K562 (cell line): ENCODE data around the gene DIAPH1. TPM values are rescaled to one million over a fixed set of nuclear protein-coding genes. Genes with fewer than 3 reads are reported as not detected.

Experiments used
- ATAC-seq: fragments of 200-7000 bp; cut with Tn5 transposase; 3 replicates; pipeline ENCODE4 v1.9.1; 2020; ENCODE audit warnings: moderate library complexity
- BruUV-seq: library from RNA; stranded (reverse); fragments of 400-500 nt; replicated peaks from 2 replicates; lab custom pipeline; 2021; lab: Mats Ljungman, UMichigan
- CTCF ChIA-PET: fragments of 300-600 bp; formaldehyde crosslinking; extraction: SDS; loops from one replicate; lab custom pipeline; 2021; ENCODE audit warnings: low intra/inter-chr PET ratio; lab: Yijun Ruan, JAX
- POLR2A ChIA-PET: fragments of 300-600, 350-650 bp; sonication (Branson Sonifier 250); formaldehyde crosslinking; extraction: SDS; loops from one replicate; lab custom pipeline; 2021; ENCODE audit warnings: antibody characterized with exemption, inconsistent platforms; lab: Yijun Ruan, JAX
- DNase-seq, 4 experiments: peaks; one replicate each; pipeline versions ENCODE4 v3.0.0 to v3.0.0-alpha.2; 2011 to 2018; ENCODE audit warnings: low spot score in 3 of 4, mixed read lengths in 3 of 4; ENCODE audit errors: extremely low read depth in 1 of 4
- FAIRE-seq: peaks from 2 replicates; lab custom pipeline; 2011; peaks lifted over from hg19 to GRCh38; lab: Jason Lieb, UNC
- H2AFZ ChIP-seq: 2 replicates; pipeline ENCODE4 v1.6.0; 2011; ENCODE audit warnings: low read depth, low read length, control low read depth, inconsistent platforms
- H3K27ac ChIP-seq: fragments of 200-600 bp; 3 replicates; pipeline ENCODE4 v1.8.0; 2011; ENCODE audit warnings: low read depth, mild to moderate bottlenecking, control low read depth, inconsistent platforms, low read length, moderate library complexity, mixed read lengths; ENCODE audit errors: extremely low read depth
- H3K27me3 ChIP-seq, 2 experiments: fragments of 300-600 bp in 1 of 2; 2 replicates in 1 of 2; 3 replicates in 1 of 2; pipeline versions ENCODE4 v1.6.0 to v1.8.0; 2011; ENCODE audit warnings: inconsistent platforms in 2 of 2, low read length in 2 of 2, mild to moderate bottlenecking in 1 of 2, mixed read lengths in 1 of 2, moderate library complexity in 1 of 2; ENCODE audit not compliant: control insufficient read depth in 2 of 2, insufficient read depth in 2 of 2
- H3K36me3 ChIP-seq: fragments of 300-600 bp; 3 replicates; pipeline ENCODE4 v1.8.0; 2011; ENCODE audit warnings: mild to moderate bottlenecking, low read length, inconsistent platforms; ENCODE audit not compliant: control insufficient read depth, insufficient read depth
- H3K4me1 ChIP-seq, 2 experiments: fragments of 200-600 bp in 1 of 2; replicated peaks in 1 of 2; 2 replicates in 1 of 2; 3 replicates in 1 of 2; pipeline versions ENCODE4 v1.5.1 to v1.8.0; 2011; ENCODE audit warnings: inconsistent platforms in 2 of 2, low read length in 2 of 2, mild to moderate bottlenecking in 1 of 2, mixed read lengths in 1 of 2, moderate library complexity in 1 of 2; ENCODE audit not compliant: control insufficient read depth in 2 of 2, insufficient read depth in 2 of 2
- H3K4me2 ChIP-seq: 2 replicates; pipeline ENCODE4 v1.6.1; 2011; ENCODE audit warnings: low read length, control low read depth, inconsistent platforms, mixed read lengths; ENCODE audit not compliant: insufficient read depth
- H3K4me3 ChIP-seq: fragments of 200-600 bp; sonication (generic), shearing (Covaris generic); 2 replicates; pipeline ENCODE4 v1.5.1; 2016; ENCODE audit warnings: control low read depth, inconsistent platforms
- H3K79me2 ChIP-seq: fragments of 200-600 bp; 3 replicates; pipeline ENCODE4 v1.8.0; 2011; ENCODE audit warnings: low read length, inconsistent platforms; ENCODE audit not compliant: control insufficient read depth, insufficient read depth
- H3K9ac ChIP-seq, 2 experiments: 2 replicates each; pipeline versions ENCODE4 v1.6.0 to v1.6.1; 2011; ENCODE audit warnings: low read depth in 2 of 2, low read length in 2 of 2, control low read depth in 1 of 2, inconsistent platforms in 1 of 2, mild to moderate bottlenecking in 1 of 2, mixed read lengths in 1 of 2; ENCODE audit not compliant: insufficient read depth in 1 of 2
- H3K9me1 ChIP-seq: one replicate; pipeline ENCODE4 v1.6.0; 2011; ENCODE audit warnings: inconsistent platforms, mild to moderate bottlenecking, low read length, moderate library complexity; ENCODE audit not compliant: control insufficient read depth, insufficient read depth
- H3K9me3 ChIP-seq: replicated peaks from 2 replicates; pipeline ENCODE4 v1.5.1; 2011; ENCODE audit warnings: low read depth, low read length, inconsistent platforms; ENCODE audit not compliant: control insufficient read depth, insufficient read depth
- H4K20me1 ChIP-seq: replicated peaks from 2 replicates; pipeline ENCODE4 v1.6.1; 2011; ENCODE audit warnings: low read length, inconsistent platforms, mixed read lengths; ENCODE audit not compliant: control insufficient read depth, insufficient read depth
- CC2D1A ChIP-seq: fragments of 450-650 bp; IDR thresholded peaks from 2 replicates; pipeline ENCODE4 v1.6.1; 2017; ENCODE audit warnings: mild to moderate bottlenecking
- CXXC5 ChIP-seq: fragments of 250-450 bp; sonication (Bioruptor Pico); IDR thresholded peaks from 2 replicates; pipeline ENCODE4 v1.8.0; 2022; ENCODE audit warnings: inconsistent platforms, mild to moderate bottlenecking, moderate library complexity
- ETV5 ChIP-seq: sonication (generic); formaldehyde crosslinking; IDR thresholded peaks from 2 replicates; pipeline ENCODE4 v1.4.0; 2020; ENCODE audit warnings: low read depth, mild to moderate bottlenecking, missing genetic modification reagents
- FOSL1 ChIP-seq: fragments of 200-800 bp; sonication (Bioruptor generic); conservative IDR thresholded peaks from 2 replicates; pipeline ENCODE4 v1.6.1; 2016; ENCODE audit warnings: missing genetic modification characterization, missing compliant biosample characterization
- JUN ChIP-seq, 2 experiments: sonication (generic) in 1 of 2; formaldehyde crosslinking in 1 of 2; IDR thresholded peaks; 2 replicates each; pipeline versions ENCODE4 v1.6.1 to v1.8.0; 2012 to 2022; ENCODE audit warnings: borderline replicate concordance in 2 of 2, mild to moderate bottlenecking in 2 of 2, improper control_type of control experiment in 1 of 2, low read depth in 1 of 2, low read length in 1 of 2, missing genetic modification reagents in 1 of 2
- MEIS2 ChIP-seq: fragments of 450-650 bp; IDR thresholded peaks from 2 replicates; pipeline ENCODE4 v1.6.1; 2014; ENCODE audit warnings: mild to moderate bottlenecking; ENCODE audit not compliant: partially characterized antibody
- NELFE ChIP-seq: IDR thresholded peaks from 2 replicates; pipeline ENCODE4 v1.6.1; 2011; ENCODE audit warnings: mild to moderate bottlenecking; ENCODE audit not compliant: insufficient read depth, insufficient read length
- NEUROD1 ChIP-seq: fragments of 150-350 bp; IDR thresholded peaks from 2 replicates; pipeline ENCODE4 v1.6.1; 2014; ENCODE audit warnings: borderline replicate concordance, low read length, low read depth; ENCODE audit not compliant: partially characterized antibody
- NFE2 ChIP-seq: IDR thresholded peaks from 2 replicates; pipeline ENCODE4 v1.6.1; 2014; ENCODE audit warnings: antibody characterized with exemption, low read depth
- POLR2AphosphoS5 ChIP-seq: IDR thresholded peaks from 2 replicates; pipeline ENCODE4 v1.6.1; 2011; ENCODE audit warnings: mild to moderate bottlenecking, low read depth, low read length, moderate library complexity; ENCODE audit not compliant: control insufficient read depth, insufficient read depth
- POLR2G ChIP-seq: fragments of 200-400 bp; formaldehyde crosslinking; IDR thresholded peaks from 2 replicates; pipeline ENCODE4 v1.6.1; 2017; ENCODE audit warnings: low read depth, mild to moderate bottlenecking, antibody characterized with exemption, low read length, moderate library complexity
- RFX5 ChIP-seq: IDR thresholded peaks from 2 replicates; pipeline ENCODE4 v1.6.1; 2011; ENCODE audit warnings: low read depth, mild to moderate bottlenecking, improper control_type of control experiment, low read length
- RHOXF2B ChIP-seq: fragments of 250-450 bp; sonication (Bioruptor Pico); conservative IDR thresholded peaks from 2 replicates; pipeline ENCODE4 v1.5.1; 2021
- SMARCB1 ChIP-seq: IDR thresholded peaks from 2 replicates; pipeline ENCODE4 v1.6.1; 2011; ENCODE audit warnings: improper control_type of control experiment, low read depth; ENCODE audit not compliant: insufficient read length
- SUPT5H ChIP-seq: fragments of 450-650 bp; IDR thresholded peaks from 2 replicates; pipeline ENCODE4 v1.6.1; 2016
- ZNF175 ChIP-seq: fragments of 200-800 bp; sonication (Bioruptor generic); IDR thresholded peaks from 2 replicates; pipeline ENCODE4 v1.6.1; 2016; ENCODE audit warnings: low read depth, mild to moderate bottlenecking, missing genetic modification characterization, missing compliant biosample characterization
- ZNF316 ChIP-seq: fragments of 450-650 bp; IDR thresholded peaks from 2 replicates; pipeline ENCODE4 v1.6.1; 2016
- WGBS: fragments of 100-300 bp; shearing (Covaris generic); methylation state at CpG from one replicate; pipeline ENCODE4 v1.1.6; 2016; ENCODE audit warnings: low coverage, mixed read lengths; ENCODE audit not compliant: insufficient coverage; ENCODE audit errors: missing lambda C conversion rate; 5-methylcytosine and 5-hydroxymethylcytosine counted together
- in situ Hi-C: fragments of 300-500 bp; cut with MboI; formaldehyde crosslinking; loops from 4 replicates; pipeline ENCODE4 v1.15.0; 2018; ENCODE audit warnings: inconsistent platforms, mixed read lengths
- intact Hi-C: fragments of 100-400 bp; cut with micrococcal nuclease; formaldehyde crosslinking; loops from 2 replicates; pipeline ENCODE4 v1.14.2; 2022
- polyA plus RNA-seq, 8 experiments: library from polyadenylated mRNA; depleted of rRNA in 4 of 8; stranded (reverse) in 5 of 8; unstranded in 3 of 8; fragments of >200 nt; fragmentation: Nextera tagmentation in 2 of 8; fragmentation: Illumina TruSeq in 1 of 8; extraction: Ambion mirVana in 2 of 8; extraction: Trizol in 1 of 8; gene quantifications; 2 replicates each; pipeline versions ENCODE4 v1.2.1 to v1.2.3, GENCODE V29; 2011 to 2014; ENCODE audit warnings: inconsistent platforms in 1 of 8, missing spikeins in 1 of 8
- total RNA-seq, 7 experiments: library from RNA; depleted of rRNA in 6 of 7; stranded (reverse); fragments of >200 nt in 6 of 7; fragmentation: Illumina TruSeq in 2 of 7; extraction: Trizol in 2 of 7; gene quantifications; 2 replicates each; pipeline versions ENCODE4 v1.2.1 to v1.2.3, GENCODE V29; 2011 to 2021; ENCODE audit warnings: low replicate concordance in 1 of 7
- TF ChIP-seq, protein P1 (sequence below), 2 experiments: fragments of 450-650 bp in 1 of 2; sonication (generic) in 1 of 2; formaldehyde crosslinking in 1 of 2; IDR thresholded peaks in 1 of 2; conservative IDR thresholded peaks in 1 of 2; 2 replicates each; pipeline versions ENCODE4 v1.6.1 to v1.8.1; 2016 to 2023; ENCODE audit warnings: mild to moderate bottlenecking in 2 of 2, moderate library complexity in 2 of 2, inconsistent platforms in 1 of 2, missing genetic modification reagents in 1 of 2
- TF ChIP-seq, protein P2 (sequence below): fragments of 200-800 bp; sonication (Bioruptor generic); IDR thresholded peaks from 2 replicates; pipeline ENCODE4 v1.6.1; 2017; ENCODE audit warnings: missing genetic modification characterization, missing compliant biosample characterization

The DIAPH1 gene
- total and polyA plus RNA-seq, 9 of the 15 experiments (the other 6 are each of a cell fraction or from before 2014, with no cell fraction given) = 60.8 to 328 (median 97.8) TPM

DNA sequence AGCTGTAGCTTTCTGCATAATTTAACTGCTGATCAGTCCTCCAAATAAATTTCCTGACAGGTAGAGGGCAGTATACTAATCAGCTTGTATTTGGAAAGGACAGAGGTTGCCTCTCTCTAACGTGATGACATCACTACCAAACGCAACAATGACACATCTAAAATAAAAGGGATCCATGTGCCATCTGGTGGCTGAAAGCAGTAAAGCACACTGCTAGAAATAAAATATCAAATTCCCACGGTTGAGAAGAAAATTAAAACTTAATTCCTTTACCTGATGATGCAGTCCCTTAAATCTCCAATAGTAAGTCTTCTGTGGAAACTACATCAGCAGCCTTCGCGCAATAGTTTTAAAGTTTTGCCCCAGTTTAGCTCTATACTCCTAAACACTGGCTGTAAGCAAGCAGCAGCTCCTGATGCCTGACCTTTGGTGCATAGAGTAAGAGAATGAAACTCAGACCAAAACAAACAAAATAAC lies 54.5 kb downstream of the DIAPH1 start:
- intact Hi-C loops = loop anchor here (1.0 to 5.0 kb wide), 3 partner anchors 227 to 341 kb away; partner anchors contain the start of genes PCDHB14, PCDHB15 and PCDHGA2
- peak overlapping the region; percentile 24; the same call in 1 of the 2 replicates for H3K4me2 ChIP-seq
- H3K27me3 ChIP-seq = no peaks in the 10 kb centered on the region
- ChIA-PET POLR2A (interaction anchor here (0.6 to 1.0 kb wide), 5 partner anchors 62 to 341 kb away, joined by 3 to 4 read pairs (median 3); partner anchors contain the start of genes PCDHB14, PCDHGA10 and PCDHGA3), CTCF (interaction anchor here (0.7 to 2.2 kb wide), 16 partner anchors 39 to 483 kb away, joined by 3 to 12 read pairs (median 4); partner anchors contain the start of genes PCDHB11, PCDHB13, PCDHB14 and PCDHGA1)
- peak; percentile 92 for ATAC-seq
- H3K9ac ChIP-seq = peak overlapping the region in 1 of 2 experiments; percentile 32; a peak in 1 of 4 replicates
- WGBS = 19% methylated on average over 5 of the region's 5 CpGs
- 0 out of 5 replicates have a peak, but pooled peaks cover 0 to 4% of the 10 kb centered on the region in 2 experiments for H3K4me1 ChIP-seq
- H3K9me3 ChIP-seq = no peaks in the 10 kb centered on the region
- H3K4me3 ChIP-seq = no peak overlapping the region
- peak overlapping the region; percentile 37; the same call in 1 of the 2 replicates for H2AFZ ChIP-seq
- FAIRE-seq = peak; percentile 96
- H3K9me1 ChIP-seq = no peaks in the 10 kb centered on the region
- peak overlapping the region; percentile 80 for H3K27ac ChIP-seq
- no peaks in the 10 kb centered on the region for H4K20me1 ChIP-seq
- peak; percentile 73 to 91 (median 76) for DNase-seq
- no TSS peak for BruUV-seq
- H3K36me3 ChIP-seq = peaks cover 99% of the 10 kb centered on the region
- peaks cover 33% of the 10 kb centered on the region for H3K79me2 ChIP-seq
- in situ Hi-C loops = loop anchor here (5.0 to 10.0 kb wide), 2 partner anchors 142 to 329 kb away; partner anchors contain the start of gene PCDHGA11
- TF ChIP-seq MEIS2 (peak; percentile 49), NELFE (no peak), POLR2AphosphoS5 (peak; percentile 20; the same call in 1 of the 2 replicates), NFE2 (peak; percentile 98), RFX5 (no peak), NEUROD1 (peak; percentile 49), SMARCB1 (no peak), RHOXF2B (CRISPR knock-in tag) (no peak), FOSL1 (peak; percentile 87), SUPT5H (no peak), JUN (IDR thresholded peaks at IDR 0.05; ENCODE audit: borderline replicate concordance, low read depth, low read length) (peak; percentile 92), JUN (CRISPR knock-in tag; IDR thresholded peaks at IDR 0.05; ENCODE audit: borderline replicate concordance) (peak; percentile 81; the same call in 1 of the 2 replicates), POLR2G (no peak), ETV5 (CRISPR knock-in tag) (no peak), ZNF316 (peak; percentile 91), ZNF175 (CRISPR knock-in tag) (0 out of 2 replicates have a peak, but pooled peaks have one; percentile 19), CC2D1A (peak; percentile 97), CXXC5 (CRISPR knock-in tag) (peak; percentile 88)
- TF ChIP-seq, protein P1, sequence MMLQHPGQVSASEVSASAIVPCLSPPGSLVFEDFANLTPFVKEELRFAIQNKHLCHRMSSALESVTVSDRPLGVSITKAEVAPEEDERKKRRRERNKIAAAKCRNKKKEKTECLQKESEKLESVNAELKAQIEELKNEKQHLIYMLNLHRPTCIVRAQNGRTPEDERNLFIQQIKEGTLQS (IDR thresholded peaks at IDR 0.05) = peak; percentile 98
- TF ChIP-seq, protein P1 (CRISPR knock-in tag; conservative IDR thresholded peaks at IDR 0.05) = no peak; the same call in 1 of the 2 replicates
- TF ChIP-seq, protein P2, sequence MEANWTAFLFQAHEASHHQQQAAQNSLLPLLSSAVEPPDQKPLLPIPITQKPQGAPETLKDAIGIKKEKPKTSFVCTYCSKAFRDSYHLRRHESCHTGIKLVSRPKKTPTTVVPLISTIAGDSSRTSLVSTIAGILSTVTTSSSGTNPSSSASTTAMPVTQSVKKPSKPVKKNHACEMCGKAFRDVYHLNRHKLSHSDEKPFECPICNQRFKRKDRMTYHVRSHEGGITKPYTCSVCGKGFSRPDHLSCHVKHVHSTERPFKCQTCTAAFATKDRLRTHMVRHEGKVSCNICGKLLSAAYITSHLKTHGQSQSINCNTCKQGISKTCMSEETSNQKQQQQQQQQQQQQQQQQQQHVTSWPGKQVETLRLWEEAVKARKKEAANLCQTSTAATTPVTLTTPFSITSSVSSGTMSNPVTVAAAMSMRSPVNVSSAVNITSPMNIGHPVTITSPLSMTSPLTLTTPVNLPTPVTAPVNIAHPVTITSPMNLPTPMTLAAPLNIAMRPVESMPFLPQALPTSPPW (CRISPR knock-in tag) = 0 out of 2 replicates have a peak, but pooled peaks have one; percentile 32
